Activated naive CD4-positive, alpha-beta T cell treated with anti-CD3 and anti-CD28 coated beads, Interleukin-2, amount 50 U/mL, for 72 hours (primary cell): ENCODE results near the gene CCDC6. TPM values are rescaled to one million over a fixed set of nuclear protein-coding genes. Genes with fewer than 3 reads are reported as not detected.
A peak's percentile ranks its signal among the peaks of the same experiment; 100 is the strongest.
"Not testable (repeated sequence)": the region's sequence is repeated elsewhere in the genome, so short reads cannot be mapped to it uniquely, and the experiment has no call there.

ENCODE experiments used
- ATAC-seq, 2 donors: fragments of 150-1000 bp; cut with Tn5 transposase; 2 replicates each; pipeline ENCODE4 v1.10.0; 2021; ENCODE audit warnings: mild to moderate bottlenecking in 2 of 2, moderate library complexity in 2 of 2
- DNase-seq, 2 donors: peaks; one replicate each; pipeline ENCODE4 v3.0.0; 2021 to 2022; ENCODE audit warnings: low spot score in 2 of 2
- H3K27ac Mint-ChIP-seq, 2 donors: one replicate each; pipeline ENCODE4 v1.8.0; 2022; ENCODE audit warnings: mild to moderate bottlenecking in 2 of 2, mixed read lengths in 2 of 2
- H3K36me3 Mint-ChIP-seq, 2 donors: one replicate each; pipeline ENCODE4 v1.8.0; 2022; ENCODE audit warnings: mixed read lengths in 2 of 2
- H3K9me3 Mint-ChIP-seq, 2 donors: one replicate each; pipeline ENCODE4 v1.8.0; 2022; ENCODE audit warnings: mixed read lengths in 2 of 2
- total RNA-seq, 2 donors: library from RNA; stranded (reverse); gene quantifications; one replicate each; pipeline ENCODE4 v1.2.3, GENCODE V29; 2022

The CCDC6 gene
- total RNA-seq, 2 donors from 2014 or later, result 28.9 to 66.0 TPM

GRCh38 chr10:59894114-59894513 lies 12.2 kb downstream of the CCDC6 start:
- DNase-seq (no peak), ATAC-seq (no peak)
- peak overlapping the region in 1 of 2 donors; percentile 70 for H3K27ac Mint-ChIP-seq

GRCh38 chr10:59892697-59893096 lies 13.7 kb downstream of the CCDC6 start:
- ATAC-seq, result no peak
- peaks cover 6 to 23% of the 10 kb centered on the region in 2 donors for H3K36me3 Mint-ChIP-seq
- no peak overlapping the region for H3K27ac Mint-ChIP-seq
- no peak for DNase-seq
- H3K9me3 Mint-ChIP-seq, result no peaks in the 10 kb centered on the region

More at GRCh38 chr10:59894114-59894513, 12.2 kb downstream of the CCDC6 start:
- H3K9me3 Mint-ChIP-seq, result no peaks in the 10 kb centered on the region
- peaks cover 6 to 24% of the 10 kb centered on the region in 2 donors for H3K36me3 Mint-ChIP-seq

- Mint-ChIP-seq H3K36me3 (peaks cover 6 to 23% of the 10 kb centered on the region in 2 donors), H3K27ac (no peak overlapping the region), H3K9me3 (no peaks in the 10 kb centered on the region)
- ATAC-seq (no peak), DNase-seq (no peak)
Measured at GRCh38 chr10:59891936-59892335, 14.4 kb downstream of the CCDC6 start.

GRCh38 chr10:59891349-59891748 lies 15.0 kb downstream of the CCDC6 start:
- no peak for ATAC-seq
- no peak for DNase-seq
- no peaks in the 10 kb centered on the region for H3K9me3 Mint-ChIP-seq
- peak overlapping the region in 1 of 2 donors; percentile 55 for H3K27ac Mint-ChIP-seq
- H3K36me3 Mint-ChIP-seq, result peaks cover 6 to 23% of the 10 kb centered on the region in 2 donors

GRCh38 chr10:59888781-59889435 lies 17.4 kb downstream of the CCDC6 start:
- Mint-ChIP-seq H3K9me3 (no peaks in the 10 kb centered on the region), H3K27ac (no peak overlapping the region), H3K36me3 (peaks cover 6 to 42% of the 10 kb centered on the region in 2 donors)
- ATAC-seq (no peak), DNase-seq (no peak)

GRCh38 chr10:59887972-59888640 lies 18.2 kb downstream of the CCDC6 start:
- ATAC-seq (peak in 1 of 2 donors; percentile 18), DNase-seq (no peak)
- peak overlapping the region in 1 of 2 donors; percentile 13 for H3K27ac Mint-ChIP-seq
- H3K9me3 Mint-ChIP-seq, result no peaks in the 10 kb centered on the region
- peaks cover 6 to 42% of the 10 kb centered on the region in 2 donors for H3K36me3 Mint-ChIP-seq

GRCh38 chr10:59887006-59887405 lies 19.4 kb downstream of the CCDC6 start:
- ATAC-seq (peak; percentile 71 to 93), DNase-seq (no peak)
- Mint-ChIP-seq H3K36me3 (peaks cover 6 to 42% of the 10 kb centered on the region in 2 donors), H3K9me3 (no peaks in the 10 kb centered on the region), H3K27ac (peak overlapping the region in 1 of 2 donors; percentile 74)

GRCh38 chr10:59885430-59886134 lies 20.8 kb downstream of the CCDC6 start:
- ATAC-seq (no peak), DNase-seq (no peak)
- peaks cover 6 to 42% of the 10 kb centered on the region in 2 donors for H3K36me3 Mint-ChIP-seq
- no peaks in the 10 kb centered on the region for H3K9me3 Mint-ChIP-seq
- H3K27ac Mint-ChIP-seq, result peak overlapping the region; percentile 40 to 74

GRCh38 chr10:59884893-59885292 lies 21.5 kb downstream of the CCDC6 start:
- peaks cover 2 to 36% of the 10 kb centered on the region in 2 donors for H3K36me3 Mint-ChIP-seq
- not testable (repeated sequence) for ATAC-seq, DNase-seq, H3K9me3 Mint-ChIP-seq
- H3K27ac Mint-ChIP-seq, result peak overlapping the region in 1 of 2 donors; percentile 44

- no peak for ATAC-seq
- peak overlapping the region; percentile 93 to 94 for H3K27ac Mint-ChIP-seq
- H3K9me3 Mint-ChIP-seq, result peaks cover 0 to 4% of the 10 kb centered on the region in 2 donors
- no peak for DNase-seq
- peaks cover 5 to 27% of the 10 kb centered on the region in 2 donors for H3K36me3 Mint-ChIP-seq
Measured at GRCh38 chr10:59881640-59882039, 24.7 kb downstream of the CCDC6 start.

- DNase-seq, result peak; percentile 73 to 88
- peak; percentile 89 to 92 for ATAC-seq
- peaks cover 0 to 4% of the 10 kb centered on the region in 2 donors for H3K9me3 Mint-ChIP-seq
- H3K27ac Mint-ChIP-seq, result peak overlapping the region; percentile 93 to 94
- H3K36me3 Mint-ChIP-seq, result peaks cover 5 to 26% of the 10 kb centered on the region in 2 donors
Measured at GRCh38 chr10:59880971-59881510, 25.3 kb downstream of the CCDC6 start.

GRCh38 chr10:59880019-59880717 lies 26.2 kb downstream of the CCDC6 start:
- Mint-ChIP-seq H3K9me3 (peaks cover 0 to 4% of the 10 kb centered on the region in 2 donors), H3K27ac (peak overlapping the region; percentile 93 to 94), H3K36me3 (peaks cover 5 to 22% of the 10 kb centered on the region in 2 donors)
- DNase-seq (no peak), ATAC-seq (no peak)

- H3K9me3 Mint-ChIP-seq, result peaks cover 0 to 4% of the 10 kb centered on the region in 2 donors
- H3K27ac Mint-ChIP-seq, result peak overlapping the region; percentile 93 to 94
- peak; percentile 24 to 48 for ATAC-seq
- DNase-seq, result no peak
- H3K36me3 Mint-ChIP-seq, result peaks cover 5 to 18% of the 10 kb centered on the region in 2 donors
Measured at GRCh38 chr10:59879363-59879913, 26.9 kb downstream of the CCDC6 start.

GRCh38 chr10:59878915-59879314 lies 27.4 kb downstream of the CCDC6 start:
- Mint-ChIP-seq H3K9me3 (peaks cover 0 to 4% of the 10 kb centered on the region in 2 donors), H3K36me3 (peaks cover 5 to 16% of the 10 kb centered on the region in 2 donors), H3K27ac (peak overlapping the region; percentile 93 to 94)
- DNase-seq (no peak), ATAC-seq (no peak)

GRCh38 chr10:59878289-59878688 lies 28.1 kb downstream of the CCDC6 start:
- ATAC-seq, result no peak

GRCh38 chr10:59877191-59877671 lies 29.1 kb downstream of the CCDC6 start:
- peaks cover 5 to 17% of the 10 kb centered on the region in 2 donors for H3K36me3 Mint-ChIP-seq

More at GRCh38 chr10:59878289-59878688, 28.1 kb downstream of the CCDC6 start:
- Mint-ChIP-seq H3K27ac (peak overlapping the region; percentile 91 to 94), H3K9me3 (peaks cover 0 to 4% of the 10 kb centered on the region in 2 donors), H3K36me3 (peaks cover 5 to 16% of the 10 kb centered on the region in 2 donors)
- no peak for DNase-seq

More at GRCh38 chr10:59877191-59877671, 29.1 kb downstream of the CCDC6 start:
- Mint-ChIP-seq H3K27ac (peak overlapping the region; percentile 22 to 66), H3K9me3 (peaks cover 0 to 4% of the 10 kb centered on the region in 2 donors)
- ATAC-seq, result no peak
- no peak for DNase-seq
